Gastroesophageal sphincter (tissue), 3 donors: ENCODE data around the gene GDA.

ENCODE experiments used
- EP300 ChIP-seq: sonication (generic); formaldehyde crosslinking; IDR thresholded peaks from one replicate; pipeline ENCODE4 v1.6.1; 2017; ENCODE audit warnings: antibody characterized with exemption, mild to moderate bottlenecking
- TF ChIP-seq, protein P1 (sequence below), 4 experiments: fragments of 200-600 bp in 2 of 4; fragments of 450-650 bp in 2 of 4; sonication (generic) in 1 of 4; IDR thresholded peaks; one replicate each; pipeline ENCODE4 v1.5.1; 2017 to 2019; ENCODE audit warnings: antibody characterized with exemption in 4 of 4, mild to moderate bottlenecking in 2 of 4, moderate library complexity in 2 of 4

DNA sequence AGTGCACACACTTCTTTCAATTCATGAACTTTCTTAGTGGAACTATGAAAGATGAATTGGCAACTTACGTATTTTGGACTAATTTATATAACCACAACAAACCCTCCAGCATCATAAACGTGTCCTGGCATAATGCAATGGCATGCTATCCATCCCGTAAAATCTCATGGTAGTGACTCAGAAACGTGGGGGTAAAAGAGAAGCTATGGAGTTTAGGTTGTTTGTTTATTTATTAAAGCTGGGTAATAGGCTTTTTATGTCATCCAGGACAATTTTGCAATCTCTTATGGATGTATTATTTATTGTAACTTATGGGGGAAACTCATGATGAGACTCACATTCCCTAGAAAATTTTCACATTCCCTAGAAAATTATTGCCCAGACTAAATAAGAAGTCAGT lies 106.3 kb downstream of the GDA start:
- TF ChIP-seq EP300: no peak
- TF ChIP-seq, protein P1, sequence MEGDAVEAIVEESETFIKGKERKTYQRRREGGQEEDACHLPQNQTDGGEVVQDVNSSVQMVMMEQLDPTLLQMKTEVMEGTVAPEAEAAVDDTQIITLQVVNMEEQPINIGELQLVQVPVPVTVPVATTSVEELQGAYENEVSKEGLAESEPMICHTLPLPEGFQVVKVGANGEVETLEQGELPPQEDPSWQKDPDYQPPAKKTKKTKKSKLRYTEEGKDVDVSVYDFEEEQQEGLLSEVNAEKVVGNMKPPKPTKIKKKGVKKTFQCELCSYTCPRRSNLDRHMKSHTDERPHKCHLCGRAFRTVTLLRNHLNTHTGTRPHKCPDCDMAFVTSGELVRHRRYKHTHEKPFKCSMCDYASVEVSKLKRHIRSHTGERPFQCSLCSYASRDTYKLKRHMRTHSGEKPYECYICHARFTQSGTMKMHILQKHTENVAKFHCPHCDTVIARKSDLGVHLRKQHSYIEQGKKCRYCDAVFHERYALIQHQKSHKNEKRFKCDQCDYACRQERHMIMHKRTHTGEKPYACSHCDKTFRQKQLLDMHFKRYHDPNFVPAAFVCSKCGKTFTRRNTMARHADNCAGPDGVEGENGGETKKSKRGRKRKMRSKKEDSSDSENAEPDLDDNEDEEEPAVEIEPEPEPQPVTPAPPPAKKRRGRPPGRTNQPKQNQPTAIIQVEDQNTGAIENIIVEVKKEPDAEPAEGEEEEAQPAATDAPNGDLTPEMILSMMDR (IDR thresholded peaks at IDR 0.05): no peak
